SK-N-SH (cell line): ENCODE measurements around the gene SPEF1.

ENCODE experiments used
- EP300 ChIP-seq, 2 experiments: IDR thresholded peaks; 2 replicates each; pipeline versions ENCODE4 v1.4.0 to v1.6.1; 2012; ENCODE audit warnings: borderline replicate concordance in 1 of 2, low read depth in 1 of 2, low read length in 1 of 2
- TF ChIP-seq, protein P1 (sequence below): fragments of 200-600 bp; sonication (generic); IDR thresholded peaks from 2 replicates; pipeline ENCODE4 v1.6.1; 2017; ENCODE audit warnings: antibody characterized with exemption, mild to moderate bottlenecking, moderate library complexity

DNA sequence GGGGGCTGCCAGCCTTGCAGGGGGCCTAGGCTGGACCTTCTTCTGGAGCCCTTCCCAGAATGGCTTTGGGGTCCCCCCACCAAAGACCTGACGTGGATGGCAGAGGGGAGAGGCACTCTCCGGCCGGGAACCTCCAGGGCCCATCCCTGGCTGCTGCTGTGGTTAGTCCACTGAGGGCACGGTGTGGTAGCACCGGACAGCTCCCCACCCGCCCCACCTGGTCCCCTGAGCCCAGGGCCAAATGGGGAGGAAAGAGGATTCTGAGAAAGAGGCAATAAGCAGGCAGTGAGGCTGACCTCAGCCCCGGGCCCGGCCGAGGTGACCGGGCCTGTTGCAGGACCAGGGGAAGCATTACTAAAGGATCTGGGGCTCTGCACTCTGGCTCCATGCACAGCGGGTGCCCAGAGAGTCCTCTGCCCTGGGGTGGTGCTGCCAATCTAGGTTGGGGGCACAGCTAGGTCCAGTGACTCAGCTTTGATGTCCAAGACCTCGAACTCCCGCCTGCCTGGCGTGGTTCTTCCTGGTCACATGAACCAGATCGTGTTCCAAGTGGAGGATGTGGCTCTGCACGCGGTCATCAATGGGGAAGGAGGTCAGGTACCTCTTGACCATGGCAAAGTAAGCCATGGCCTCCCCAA, 3.1 kb upstream of the SPEF1 start:
- TF ChIP-seq, protein P1, sequence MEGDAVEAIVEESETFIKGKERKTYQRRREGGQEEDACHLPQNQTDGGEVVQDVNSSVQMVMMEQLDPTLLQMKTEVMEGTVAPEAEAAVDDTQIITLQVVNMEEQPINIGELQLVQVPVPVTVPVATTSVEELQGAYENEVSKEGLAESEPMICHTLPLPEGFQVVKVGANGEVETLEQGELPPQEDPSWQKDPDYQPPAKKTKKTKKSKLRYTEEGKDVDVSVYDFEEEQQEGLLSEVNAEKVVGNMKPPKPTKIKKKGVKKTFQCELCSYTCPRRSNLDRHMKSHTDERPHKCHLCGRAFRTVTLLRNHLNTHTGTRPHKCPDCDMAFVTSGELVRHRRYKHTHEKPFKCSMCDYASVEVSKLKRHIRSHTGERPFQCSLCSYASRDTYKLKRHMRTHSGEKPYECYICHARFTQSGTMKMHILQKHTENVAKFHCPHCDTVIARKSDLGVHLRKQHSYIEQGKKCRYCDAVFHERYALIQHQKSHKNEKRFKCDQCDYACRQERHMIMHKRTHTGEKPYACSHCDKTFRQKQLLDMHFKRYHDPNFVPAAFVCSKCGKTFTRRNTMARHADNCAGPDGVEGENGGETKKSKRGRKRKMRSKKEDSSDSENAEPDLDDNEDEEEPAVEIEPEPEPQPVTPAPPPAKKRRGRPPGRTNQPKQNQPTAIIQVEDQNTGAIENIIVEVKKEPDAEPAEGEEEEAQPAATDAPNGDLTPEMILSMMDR = no peak
- TF ChIP-seq EP300 (IDR thresholded peaks at IDR 0.05; ENCODE audit: borderline replicate concordance in 1 of 2, low read depth in 1 of 2, low read length in 1 of 2) = no peak
